Smooth muscle cell (in vitro differentiated cells): ENCODE measurements around the gene TCF7. TPM values are rescaled to one million over a fixed set of nuclear protein-coding genes. Genes with fewer than 3 reads are reported as not detected.

Experiments used
- DNase-seq: peaks from one replicate; lab custom pipeline; 2025; ENCODE audit not compliant: unreplicated experiment; lab: John Stamatoyannopoulos, UW
- H2AFZ ChIP-seq: fragments of 200-600 bp; sonication (generic); 2 replicates; pipeline ENCODE4 v1.6.0; 2016; ENCODE audit warnings: antibody characterized with exemption, low read depth, mild to moderate bottlenecking
- H3F3A ChIP-seq: fragments of 200-600 bp; sonication (generic); 2 replicates; pipeline ENCODE4 v1.6.0; 2017; ENCODE audit warnings: antibody characterized with exemption, low read depth
- H3K27ac ChIP-seq: fragments of 200-600 bp; sonication (generic); 2 replicates; pipeline ENCODE4 v1.5.1; 2016; ENCODE audit warnings: low read depth, mild to moderate bottlenecking
- H3K27me3 ChIP-seq: fragments of 200-600 bp; sonication (generic); 2 replicates; pipeline ENCODE4 v1.6.1; 2016; ENCODE audit warnings: low read depth, mild to moderate bottlenecking
- H3K36me3 ChIP-seq: fragments of 200-600 bp; sonication (generic); 2 replicates; pipeline ENCODE4 v1.5.1; 2016; ENCODE audit warnings: low read depth
- H3K4me1 ChIP-seq: fragments of 200-600 bp; sonication (generic); 2 replicates; pipeline ENCODE4 v1.5.1; 2016; ENCODE audit warnings: low read depth
- H3K4me2 ChIP-seq: fragments of 200-600 bp; sonication (generic); 2 replicates; pipeline ENCODE4 v1.6.0; 2016; ENCODE audit warnings: mild to moderate bottlenecking
- H3K4me3 ChIP-seq: fragments of 200-600 bp; sonication (generic); 2 replicates; pipeline ENCODE4 v1.5.1; 2016; ENCODE audit warnings: mild to moderate bottlenecking
- H3K79me2 ChIP-seq: fragments of 200-600 bp; sonication (generic); 2 replicates; pipeline ENCODE4 v1.6.0; 2016; ENCODE audit warnings: low read depth, mild to moderate bottlenecking
- H3K9ac ChIP-seq: fragments of 200-600 bp; sonication (generic); 2 replicates; pipeline ENCODE4 v1.6.0; 2016; ENCODE audit warnings: low read depth
- H3K9me3 ChIP-seq: fragments of 200-600 bp; sonication (generic); replicated peaks from 2 replicates; pipeline ENCODE4 v1.5.1; 2016; ENCODE audit warnings: low read depth
- H4K20me1 ChIP-seq: fragments of 200-600 bp; sonication (generic); 2 replicates; pipeline ENCODE4 v1.6.0; 2016; ENCODE audit warnings: low read depth
- CTCF ChIP-seq: fragments of 200-600 bp; sonication (generic); IDR thresholded peaks from 2 replicates; pipeline ENCODE4 v1.5.1; 2017; ENCODE audit warnings: borderline replicate concordance, mild to moderate bottlenecking, antibody characterized with exemption; ENCODE audit not compliant: insufficient read depth, poor library complexity, severe bottlenecking
- WGBS: methylation state at CpG from one replicate; pipeline ENCODE4 v1.1.7; 2016; ENCODE audit warnings: low lambda C conversion rate; 5-methylcytosine and 5-hydroxymethylcytosine counted together
- polyA plus RNA-seq: library from polyadenylated mRNA; unstranded; fragments of >200 nt; fragmentation: Nextera tagmentation; extraction: Ambion mirVana; gene quantifications from 2 replicates; pipeline ENCODE4 v1.2.1, GENCODE V29; 2016
- total RNA-seq: library from RNA; depleted of rRNA; stranded (reverse); fragments of >200 nt; gene quantifications from 2 replicates; pipeline ENCODE4 v1.2.3, GENCODE V29; 2014

The TCF7 gene
- total and polyA plus RNA-seq, 2 experiments from 2014 or later, result 1.8 to 3.4 TPM

DNA sequence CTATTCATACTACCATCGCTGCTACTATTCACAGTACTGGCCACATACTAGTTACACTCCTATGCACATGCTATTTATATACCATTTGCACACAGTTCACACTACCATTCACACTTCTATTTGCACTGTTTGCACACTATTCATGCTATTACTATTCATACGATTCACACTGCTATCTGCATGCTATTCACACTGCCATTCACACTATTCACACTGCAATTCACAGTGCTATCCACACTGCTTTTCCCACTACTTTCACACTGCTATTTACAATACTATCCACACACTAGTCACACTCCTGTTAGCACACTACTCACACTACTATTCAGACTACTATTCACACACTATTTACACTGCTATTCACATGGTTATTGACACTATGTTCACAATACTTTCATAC is 39.4 kb upstream of the TCF7 start:
- H3K4me3 ChIP-seq, result no peak overlapping the region
- no peaks in the 10 kb centered on the region for H3K36me3 ChIP-seq
- no peaks in the 10 kb centered on the region for H3K79me2 ChIP-seq
- no peak overlapping the region for H3K9ac ChIP-seq
- 91% methylated on average over 2 of the region's 2 CpGs for WGBS
- DNase-seq, result no peak
- no peaks in the 10 kb centered on the region for H3K4me1 ChIP-seq
- no peaks in the 10 kb centered on the region for H3F3A ChIP-seq
- no peak overlapping the region for H2AFZ ChIP-seq
- no peak overlapping the region for H3K27ac ChIP-seq
- no peak for TF ChIP-seq CTCF
- no peaks in the 10 kb centered on the region for H3K27me3 ChIP-seq
- H3K4me2 ChIP-seq, result no peak overlapping the region
- H4K20me1 ChIP-seq, result no peaks in the 10 kb centered on the region
- H3K9me3 ChIP-seq, result no peaks in the 10 kb centered on the region

GRCh38 chr5:134077926-134078580 is 36.4 kb upstream of the TCF7 start:
- Histone ChIP-seq H3K9ac (no peak overlapping the region), H3K4me1 (no peaks in the 10 kb centered on the region), H3K36me3 (no peaks in the 10 kb centered on the region), H3K79me2 (no peaks in the 10 kb centered on the region), H3F3A (no peaks in the 10 kb centered on the region), H3K27ac (no peak overlapping the region), H3K9me3 (no peaks in the 10 kb centered on the region), H3K4me2 (no peak overlapping the region), H3K27me3 (no peaks in the 10 kb centered on the region), H3K4me3 (no peak overlapping the region), H2AFZ (no peak overlapping the region), H4K20me1 (no peaks in the 10 kb centered on the region)
- no peak for DNase-seq
- TF ChIP-seq CTCF, result no peak
- 90% methylated on average over 8 of the region's 8 CpGs for WGBS

DNA sequence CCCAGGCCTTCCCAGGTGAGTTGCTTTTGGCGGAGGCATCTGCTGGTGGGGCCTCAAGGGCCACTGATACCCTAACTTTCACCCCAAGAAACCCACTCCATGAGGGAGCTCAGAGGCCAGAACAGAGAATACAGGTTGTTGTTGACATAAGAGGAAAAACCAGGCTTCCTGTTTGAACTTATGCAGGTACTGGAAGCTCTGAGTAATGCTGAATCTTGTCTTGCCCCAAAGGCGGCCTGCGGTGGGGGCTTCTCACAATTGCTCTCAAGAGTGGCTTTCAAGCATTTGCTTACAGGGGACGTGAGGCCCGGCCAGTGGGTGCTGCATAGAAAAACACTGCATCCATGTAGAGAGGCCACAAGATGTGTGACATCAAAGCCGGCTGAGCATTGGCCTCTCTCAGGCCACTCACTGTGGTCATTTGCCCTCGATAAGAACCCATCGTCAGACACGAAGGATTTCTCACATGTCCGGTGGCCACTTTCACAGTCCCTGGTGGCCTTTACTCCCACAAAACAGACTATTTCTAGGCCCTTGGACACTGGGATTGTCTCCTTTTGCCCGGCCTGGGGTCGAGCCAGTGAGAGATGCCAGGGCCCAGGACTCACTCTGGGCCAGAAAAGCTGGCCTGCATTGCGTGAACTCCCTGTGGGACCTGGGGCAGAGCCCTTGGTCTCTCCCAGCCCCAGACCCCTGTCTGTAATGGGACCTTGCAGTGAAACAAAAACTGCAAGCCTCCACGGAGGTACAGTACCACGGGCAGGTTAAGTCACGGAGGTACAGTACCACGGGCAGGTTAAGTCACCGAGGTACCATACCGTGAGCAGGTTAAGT is 34.5 kb upstream of the TCF7 start:
- no peak for DNase-seq
- TF ChIP-seq CTCF, result no peak
- H3F3A ChIP-seq, result no peaks in the 10 kb centered on the region
- no peaks in the 10 kb centered on the region for H3K79me2 ChIP-seq
- H3K4me1 ChIP-seq, result no peaks in the 10 kb centered on the region
- H3K9ac ChIP-seq, result no peak overlapping the region
- no peaks in the 10 kb centered on the region for H3K9me3 ChIP-seq
- H3K4me3 ChIP-seq, result no peak overlapping the region
- WGBS, result 86% methylated on average over 19 of the region's 19 CpGs
- no peak overlapping the region for H3K27ac ChIP-seq
- H3K4me2 ChIP-seq, result no peak overlapping the region
- H3K27me3 ChIP-seq, result no peaks in the 10 kb centered on the region
- H3K36me3 ChIP-seq, result no peaks in the 10 kb centered on the region
- no peaks in the 10 kb centered on the region for H4K20me1 ChIP-seq
- no peak overlapping the region for H2AFZ ChIP-seq
